CD4-positive, alpha-beta T cell treated with Interferon gamma for 1 hour (primary cell): ENCODE measurements around the gene TFCP2L1.
"Not testable (repeated sequence)": the region's sequence is repeated elsewhere in the genome, so short reads cannot be mapped to it uniquely, and the experiment has no call there.

Source experiments
- DNase-seq: peaks from one replicate; pipeline ENCODE4 v3.0.0-alpha.2; 2020

Gene TFCP2L1

DNA sequence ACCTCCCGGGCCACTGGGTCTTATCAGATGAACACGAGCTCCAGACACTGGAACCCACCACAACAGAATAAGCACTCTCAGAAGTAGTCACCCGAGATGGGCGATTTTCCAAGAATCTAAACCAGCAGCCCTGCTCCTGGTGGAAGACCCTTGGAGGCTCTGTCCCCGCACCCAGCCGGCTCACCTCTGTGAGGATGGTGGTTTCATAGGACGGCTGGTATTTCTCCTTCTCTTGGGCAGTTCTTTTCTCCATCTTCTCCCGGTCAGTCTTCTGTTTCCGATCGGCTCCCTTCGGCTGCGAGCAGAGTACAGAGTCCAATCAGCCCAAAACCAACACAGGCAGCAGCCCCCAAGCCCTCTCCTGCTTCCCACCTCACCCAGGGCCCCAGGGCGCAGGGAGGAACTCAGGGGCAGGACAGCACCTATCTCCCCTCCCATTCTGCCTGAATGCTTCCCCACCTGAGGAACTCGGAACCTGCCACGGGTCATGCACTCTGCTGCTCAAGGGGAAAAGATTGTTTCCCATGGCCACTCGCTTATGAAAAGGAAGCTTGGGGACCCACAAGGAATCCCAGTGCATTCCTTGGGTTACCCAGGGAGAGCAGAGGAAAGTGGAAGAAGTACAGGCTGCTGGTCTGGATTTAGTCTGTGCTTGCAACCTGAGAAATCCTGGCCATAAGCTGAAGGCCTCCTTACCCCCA is 42.7 kb downstream of the TFCP2L1 start:
- no peak for DNase-seq

DNA sequence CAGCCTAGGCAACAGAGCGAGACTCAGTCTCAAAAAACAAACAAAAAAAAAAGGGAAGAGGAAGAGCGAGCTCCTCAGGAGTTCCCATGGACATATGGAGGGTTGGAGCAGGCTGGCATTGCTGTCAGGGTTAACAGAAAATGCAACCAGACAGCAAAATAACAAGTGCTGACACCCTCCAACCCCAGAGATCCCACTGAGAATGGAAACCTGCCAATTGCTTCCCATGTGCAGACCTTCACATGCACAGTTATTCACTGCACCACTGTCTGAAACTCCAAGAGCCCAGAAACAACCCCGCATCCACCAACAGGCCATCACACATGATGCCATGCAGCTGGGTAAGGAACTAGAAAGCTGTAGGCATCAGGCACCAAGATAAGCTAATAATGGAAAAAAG is 43.5 kb downstream of the TFCP2L1 start:
- no peak for DNase-seq

- DNase-seq, result no peak
Observed at GRCh38 chr2:121240436-121240835, 44.6 kb downstream of the TFCP2L1 start.

DNA sequence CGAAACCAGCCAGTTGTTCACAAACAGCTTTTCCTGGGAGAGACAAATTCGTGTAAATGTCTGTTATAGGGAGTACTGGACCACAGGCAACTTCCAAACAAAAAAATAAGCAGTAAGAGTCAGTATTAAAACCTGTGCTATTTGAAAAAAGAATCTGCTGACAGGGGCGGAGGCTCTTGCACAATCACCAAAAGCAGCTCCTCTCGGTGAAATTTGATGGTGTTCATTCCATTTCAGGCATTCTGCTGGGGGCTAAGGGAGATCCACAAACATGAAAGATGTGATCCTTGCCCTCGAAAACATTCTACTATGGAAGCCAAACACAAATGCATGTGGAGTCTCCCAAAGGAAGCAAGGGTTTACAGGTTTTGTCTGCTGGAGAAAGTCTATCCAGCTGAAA is 45.0 kb downstream of the TFCP2L1 start:
- DNase-seq, result no peak

DNA sequence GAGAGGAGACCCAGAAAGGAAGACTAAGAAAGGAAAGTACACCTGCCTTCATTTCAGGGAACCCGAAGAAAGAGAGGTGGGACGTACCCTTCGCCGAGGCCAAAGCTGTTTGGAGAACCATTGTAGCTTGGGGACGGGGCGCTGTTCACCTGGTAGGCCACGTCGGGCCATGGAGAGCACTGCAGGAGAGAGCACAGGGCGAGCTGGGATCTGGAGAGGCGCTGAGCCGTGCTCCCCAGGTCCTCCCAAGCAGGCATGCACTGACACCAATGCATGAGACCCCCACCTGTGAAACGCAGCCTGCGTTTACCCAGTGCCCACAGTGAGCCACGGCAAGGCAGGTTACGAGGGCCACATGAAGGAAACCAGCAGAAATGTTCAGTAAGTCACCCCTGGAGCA is 45.5 kb downstream of the TFCP2L1 start:
- no peak for DNase-seq

- no peak for DNase-seq
Observed at GRCh38 chr2:121238828-121239227, 46.2 kb downstream of the TFCP2L1 start.

DNA sequence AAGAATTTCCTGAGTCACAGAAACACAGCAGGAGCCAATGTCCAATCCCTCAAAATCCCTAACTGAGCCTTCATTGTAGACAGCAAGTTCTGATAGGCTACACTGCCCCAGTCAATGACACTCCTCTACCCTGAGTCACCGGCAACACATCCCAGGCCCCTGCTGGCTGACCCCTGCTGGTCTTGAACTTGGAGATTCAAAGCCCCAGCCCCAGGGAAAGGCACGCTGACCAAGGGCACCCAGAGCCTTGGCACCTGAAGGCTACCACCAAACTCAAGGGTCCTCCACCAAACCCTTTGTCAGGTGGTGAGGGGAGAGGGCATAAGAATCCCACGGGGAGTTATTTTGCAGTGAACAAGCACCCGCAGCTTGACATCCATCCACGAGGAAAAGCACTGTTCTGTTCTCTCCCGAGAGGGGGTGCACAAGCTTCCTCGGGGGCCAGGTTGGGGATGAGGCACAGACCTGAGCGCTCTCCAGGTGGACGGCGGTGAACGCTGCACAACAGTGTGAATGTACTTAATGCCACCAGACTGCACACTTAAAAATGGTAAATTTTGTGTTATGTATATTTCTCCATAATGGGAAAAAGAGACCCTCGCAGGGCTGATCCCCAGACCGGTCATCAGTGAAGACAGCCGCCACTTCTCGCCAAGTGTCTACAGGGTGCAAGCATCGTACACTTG is 46.9 kb downstream of the TFCP2L1 start:
- no peak for DNase-seq

GRCh38 chr2:121237336-121237979 is 47.5 kb downstream of the TFCP2L1 start:
- DNase-seq, result no peak

GRCh38 chr2:121236650-121237180 is 48.3 kb downstream of the TFCP2L1 start:
- no peak for DNase-seq

DNA sequence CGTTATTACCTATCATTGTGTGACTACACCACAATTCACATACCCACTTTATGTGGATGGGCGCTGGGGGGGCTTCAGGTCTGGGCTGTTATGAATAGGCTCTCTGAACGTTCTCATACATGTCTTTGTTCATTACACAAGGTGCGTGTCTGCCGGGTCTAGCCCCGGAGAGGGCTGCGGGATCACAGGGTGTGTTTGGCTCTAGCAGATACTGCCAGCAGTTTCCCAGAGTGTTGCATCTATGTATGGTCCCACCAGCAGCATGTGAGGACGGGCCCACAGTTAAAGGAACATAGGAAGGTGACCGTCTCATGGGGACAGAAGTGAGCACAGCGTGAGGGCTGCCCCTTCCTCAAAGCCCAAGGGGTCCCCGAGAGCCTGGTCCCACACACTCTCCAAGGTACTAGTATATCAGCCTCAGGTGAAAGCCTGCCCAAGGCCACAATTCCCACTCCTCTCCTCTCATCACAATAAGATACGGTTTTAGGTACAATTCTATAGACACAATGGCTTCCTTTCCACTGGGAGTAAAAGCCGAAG is 48.8 kb downstream of the TFCP2L1 start:
- no peak for DNase-seq

DNA sequence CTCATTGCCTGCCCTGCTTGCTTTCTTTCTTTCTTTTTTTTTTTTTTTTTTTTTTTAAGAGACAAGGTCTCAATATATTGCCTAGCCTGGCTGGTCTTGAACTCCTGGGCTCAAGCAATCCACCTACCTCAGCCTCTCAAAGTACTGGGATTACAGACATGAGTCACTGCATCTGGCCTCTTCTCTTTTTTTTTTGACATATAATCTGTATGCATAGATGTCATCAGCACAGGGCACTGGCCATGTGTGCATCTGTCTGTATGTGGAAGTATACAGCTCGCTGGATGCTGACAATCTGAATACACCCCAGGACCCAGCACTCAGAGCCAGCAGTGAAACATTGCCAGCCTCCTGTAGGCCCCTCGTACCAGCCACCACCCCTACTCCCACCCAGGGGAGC is 49.5 kb downstream of the TFCP2L1 start:
- no peak for DNase-seq

DNA sequence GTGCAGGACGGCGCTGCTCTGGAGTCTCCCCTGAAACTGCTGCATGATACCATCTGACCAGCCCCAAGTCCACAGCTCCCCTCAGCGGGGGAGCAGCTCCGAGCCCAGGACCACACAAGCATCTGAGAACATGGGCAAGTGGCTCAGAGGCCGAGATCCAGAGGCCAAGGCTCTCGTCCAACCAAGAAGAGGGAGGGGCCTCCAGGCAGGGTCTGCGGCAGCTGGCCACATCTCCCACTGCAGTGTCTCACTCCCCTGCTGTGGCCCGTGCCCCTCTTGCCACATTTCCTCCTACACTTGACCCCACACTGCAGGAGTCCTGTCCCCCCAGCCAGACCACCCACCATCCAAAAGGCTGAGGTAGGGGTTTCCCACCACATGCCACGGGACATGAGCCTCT is 50.2 kb downstream of the TFCP2L1 start:
- no peak for DNase-seq

DNA sequence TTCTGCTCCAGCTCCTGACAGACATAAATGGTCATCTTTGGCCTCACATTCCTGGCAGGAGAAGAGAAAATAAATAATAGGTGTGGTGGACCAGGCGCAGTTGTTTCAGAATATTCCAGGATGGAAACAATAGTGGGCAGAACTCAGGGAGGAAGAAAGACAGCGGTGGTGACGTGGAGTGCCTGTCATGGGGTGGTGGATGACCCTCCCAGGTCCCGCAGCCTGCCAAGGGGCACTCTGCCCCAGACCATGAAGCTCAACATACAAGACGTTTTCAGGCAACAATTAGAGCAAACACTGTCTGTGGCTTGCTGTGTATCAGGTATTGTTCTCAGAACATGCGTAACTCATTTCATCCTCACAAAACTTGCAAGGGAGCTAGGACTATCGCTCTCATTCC is 50.9 kb downstream of the TFCP2L1 start:
- DNase-seq, result no peak

GRCh38 chr2:121233486-121234110 is 51.4 kb downstream of the TFCP2L1 start:
- DNase-seq, result no peak

GRCh38 chr2:121232626-121233265 is 52.3 kb downstream of the TFCP2L1 start:
- DNase-seq, result no peak

DNA sequence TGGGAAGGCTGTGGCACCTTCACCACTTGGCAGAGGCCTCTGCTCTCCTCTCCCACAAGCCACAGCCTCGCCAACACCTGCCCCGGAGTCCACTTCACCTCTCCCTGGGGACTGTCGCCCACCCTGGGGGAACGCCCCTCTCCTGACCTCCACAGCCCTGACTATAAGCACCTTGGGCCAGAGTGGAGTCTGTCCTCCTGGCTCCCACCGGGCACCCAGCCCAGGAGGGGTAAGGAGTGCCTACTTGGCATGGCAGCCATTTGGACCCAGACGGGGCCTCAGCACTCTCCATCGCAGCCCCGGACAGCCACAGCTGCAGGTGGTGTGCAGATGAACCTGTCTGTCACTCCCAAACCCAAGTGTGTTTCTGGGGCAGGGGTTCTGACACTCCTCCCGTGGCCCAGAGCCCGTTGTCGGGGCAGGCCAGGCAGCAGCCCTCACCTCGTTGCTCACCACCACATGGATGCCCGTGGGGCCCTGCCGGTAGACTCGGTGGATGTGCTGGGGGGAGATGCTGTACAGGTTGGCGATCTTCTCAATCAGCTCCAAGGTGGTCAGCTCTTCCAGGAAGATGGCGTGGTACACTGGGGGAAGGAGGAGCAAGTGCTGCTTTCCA is 53.5 kb downstream of the TFCP2L1 start:
- DNase-seq, result no peak

DNA sequence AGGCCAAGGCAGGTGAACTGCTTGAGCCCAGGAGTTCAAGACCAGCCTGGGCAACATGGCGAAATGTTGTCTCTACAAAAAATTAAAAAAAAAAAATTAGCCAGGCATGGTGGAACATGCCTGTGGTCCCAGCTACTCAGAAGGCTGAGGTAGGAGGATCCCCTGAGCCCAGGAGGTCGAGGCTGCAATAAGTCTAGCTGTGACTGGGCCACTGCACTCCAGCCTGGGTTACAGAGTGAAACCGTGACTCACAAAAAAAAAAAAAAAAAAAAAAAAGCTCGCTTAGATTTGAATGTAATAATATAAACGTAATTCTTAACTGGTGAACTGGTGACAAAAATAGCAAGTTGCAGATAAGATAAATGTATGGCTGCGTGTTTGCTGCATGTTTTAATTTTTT is 56.5 kb downstream of the TFCP2L1 start:
- no peak for DNase-seq

DNA sequence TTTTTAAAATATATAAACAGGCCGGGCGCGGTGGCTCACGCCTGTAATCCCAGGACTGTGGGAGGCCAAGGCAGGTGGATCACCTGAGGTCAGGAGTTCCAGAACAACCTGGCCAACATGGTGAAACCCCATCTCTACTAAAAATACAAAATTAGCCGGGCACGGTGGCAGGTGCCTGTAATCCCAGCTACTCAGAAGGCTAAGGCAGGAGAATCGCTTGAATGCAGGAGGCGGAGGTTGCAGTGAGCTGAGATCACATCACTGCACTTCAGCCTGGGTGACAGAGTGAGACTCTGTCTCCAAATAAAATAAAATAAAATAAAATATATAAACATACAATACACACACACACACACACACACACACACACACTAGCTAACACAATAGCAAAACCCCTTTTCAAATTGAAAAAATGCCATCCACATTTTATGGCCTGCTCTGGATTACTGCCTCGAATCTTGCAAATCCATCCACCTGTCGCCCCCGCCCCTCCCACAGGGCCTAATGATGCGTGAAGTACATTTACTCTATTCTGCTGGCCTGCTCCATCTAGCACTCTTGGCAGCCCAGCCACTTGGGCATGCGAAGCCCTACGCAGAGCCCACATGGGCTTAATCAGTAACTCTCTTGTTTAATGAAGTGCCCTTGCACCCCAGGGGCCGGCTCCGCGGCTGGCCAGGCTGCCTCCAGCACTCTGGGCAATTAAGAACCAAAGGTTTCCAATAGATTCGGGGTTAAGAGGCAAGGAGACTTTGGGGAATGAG is 57.4 kb downstream of the TFCP2L1 start:
- DNase-seq, result not testable (repeated sequence)

- not testable (repeated sequence) for DNase-seq
Observed at GRCh38 chr2:121225681-121226080, 59.3 kb downstream of the TFCP2L1 start.

DNA sequence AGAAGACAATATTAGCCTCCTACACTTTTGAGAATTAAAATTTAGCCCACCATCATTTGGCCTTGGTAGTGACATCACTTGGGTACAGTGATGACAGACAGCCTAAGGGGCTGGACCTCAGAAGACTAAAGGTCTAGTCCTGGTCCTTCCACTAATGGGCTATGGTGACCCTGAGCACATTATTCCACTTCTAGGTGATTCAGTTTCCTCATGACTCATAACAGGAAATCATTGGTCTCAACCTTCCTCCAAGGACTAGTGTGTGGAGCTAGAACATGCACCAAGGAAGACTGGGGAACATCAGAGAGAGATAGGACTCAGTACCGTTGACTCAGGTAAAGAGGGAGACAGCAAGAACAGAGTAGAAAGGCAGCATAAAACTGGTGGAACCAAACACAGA is 64.0 kb downstream of the TFCP2L1 start:
- DNase-seq, result no peak

DNA sequence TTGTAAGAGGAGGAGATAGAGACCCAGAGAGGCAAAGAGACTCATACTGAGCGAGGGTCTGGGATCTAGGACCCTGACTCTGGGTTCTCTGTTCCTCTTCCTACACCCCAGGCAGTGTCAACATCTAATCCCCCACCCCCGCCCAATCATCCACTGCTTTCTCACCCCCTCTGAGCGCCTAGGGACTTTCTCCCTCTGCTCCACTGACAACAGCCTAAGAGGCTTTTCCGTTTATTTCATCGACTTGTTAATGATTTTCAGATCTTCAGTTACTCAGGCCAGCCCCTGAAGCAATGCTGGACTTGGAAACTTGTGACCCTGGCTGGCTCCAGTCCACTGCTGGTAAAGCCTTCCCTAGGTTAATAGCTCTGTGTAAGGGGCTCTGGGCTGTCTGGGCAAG is 65.1 kb downstream of the TFCP2L1 start:
- DNase-seq, result no peak
